HepG2 (cell line): Measurements from ENCODE around the gene CCDC148. TPM values are rescaled to one million over a fixed set of nuclear protein-coding genes. Genes with fewer than 3 reads are reported as not detected.

Experiments
- ATAC-seq: fragments of 200-7000 bp; cut with Tn5 transposase; 3 replicates; pipeline ENCODE4 v1.9.1; 2020; ENCODE audit warnings: mild to moderate bottlenecking, moderate library complexity
- BruUV-seq: library from RNA; stranded (reverse); fragments of 400-500 nt; replicated peaks from 2 replicates; lab custom pipeline; 2021; lab: Mats Ljungman, UMichigan
- CTCF ChIA-PET: fragments of 300-600 bp; formaldehyde crosslinking; extraction: SDS; loops from one replicate; lab custom pipeline; 2021; ENCODE audit warnings: low total read pairs, inconsistent platforms, low intra/inter-chr PET ratio; lab: Yijun Ruan, JAX
- POLR2A ChIA-PET: fragments of 350-600 bp; sonication (Branson Sonifier 250); formaldehyde crosslinking; loops from one replicate; lab custom pipeline; 2020; ENCODE audit warnings: antibody characterized with exemption, inconsistent platforms; lab: Yijun Ruan, JAX
- DNase-seq: peaks from one replicate; pipeline ENCODE4 v3.0.0-alpha.2; 2015; ENCODE audit warnings: low spot score
- FAIRE-seq: peaks from 3 replicates; lab custom pipeline; 2011; peaks lifted over from hg19 to GRCh38; lab: Jason Lieb, UNC
- H2AFZ ChIP-seq: one replicate; pipeline ENCODE4 v1.6.1; 2011; ENCODE audit warnings: low read length, inconsistent platforms
- H3K27ac ChIP-seq: fragments of 300-600 bp; 3 replicates; pipeline ENCODE4 v1.8.0; 2011; ENCODE audit warnings: mixed run types, mild to moderate bottlenecking, mixed read lengths, low read length, inconsistent platforms; ENCODE audit not compliant: insufficient read depth; ENCODE audit errors: extremely low read length
- H3K27me3 ChIP-seq, 2 experiments: fragments of 200-600 bp in 1 of 2; 2 replicates in 1 of 2; 3 replicates in 1 of 2; pipeline versions ENCODE4 v1.6.0 to v1.8.0; 2011; ENCODE audit warnings: low read length in 2 of 2, mild to moderate bottlenecking in 2 of 2, moderate library complexity in 2 of 2, inconsistent platforms in 1 of 2; ENCODE audit not compliant: insufficient read depth in 2 of 2, control insufficient read depth in 1 of 2
- H3K36me3 ChIP-seq, 2 experiments: fragments of 200-600 bp in 1 of 2; replicated peaks in 1 of 2; 2 replicates in 1 of 2; 3 replicates in 1 of 2; pipeline versions ENCODE4 v1.5.1 to v1.8.0; 2011; ENCODE audit warnings: low read length in 2 of 2, inconsistent platforms in 1 of 2; ENCODE audit not compliant: insufficient read depth in 2 of 2, control insufficient read depth in 1 of 2
- H3K4me1 ChIP-seq: 2 replicates; pipeline ENCODE4 v1.5.1; 2012; ENCODE audit warnings: low read length, inconsistent platforms; ENCODE audit not compliant: insufficient read depth
- H3K4me2 ChIP-seq: 2 replicates; pipeline ENCODE4 v1.6.0; 2011; ENCODE audit warnings: low read depth, low read length, inconsistent platforms
- H3K4me3 ChIP-seq, 3 experiments: fragments of 200-600 bp in 1 of 3; sonication (generic), shearing (Covaris generic) in 1 of 3; replicated peaks in 1 of 3; 2 replicates each; pipeline ENCODE4 v1.5.1; 2011 to 2016; ENCODE audit warnings: low read length in 3 of 3, inconsistent platforms in 2 of 3, low read depth in 2 of 3, mild to moderate bottlenecking in 2 of 3, control low read depth in 1 of 3, mixed read lengths in 1 of 3; ENCODE audit not compliant: insufficient read depth in 1 of 3
- H3K79me2 ChIP-seq: one replicate; pipeline ENCODE4 v1.6.1; 2011; ENCODE audit warnings: low read length, inconsistent platforms; ENCODE audit not compliant: insufficient read depth
- H3K9ac ChIP-seq: 2 replicates; pipeline ENCODE4 v1.6.0; 2011; ENCODE audit warnings: mild to moderate bottlenecking, low read depth, low read length, inconsistent platforms; ENCODE audit not compliant: insufficient read depth
- H3K9me3 ChIP-seq: 2 replicates; pipeline ENCODE4 v1.5.1; 2012; ENCODE audit warnings: mild to moderate bottlenecking, low read length
- H4K20me1 ChIP-seq: 2 replicates; pipeline ENCODE4 v1.6.0; 2011; ENCODE audit warnings: inconsistent platforms, mild to moderate bottlenecking, low read length, moderate library complexity; ENCODE audit not compliant: insufficient read depth
- EED ChIP-seq: sonication (generic); formaldehyde crosslinking; IDR thresholded peaks from 2 replicates; pipeline ENCODE4 v1.5.0; 2020; ENCODE audit warnings: mild to moderate bottlenecking, missing genetic modification reagents
- ETV6 ChIP-seq: sonication (generic); formaldehyde crosslinking; conservative IDR thresholded peaks from 2 replicates; pipeline ENCODE4 v1.4.0; 2020; ENCODE audit warnings: missing genetic modification reagents
- HNF4G ChIP-seq, 2 experiments: sonication (generic) in 1 of 2; formaldehyde crosslinking in 1 of 2; IDR thresholded peaks; 2 replicates each; pipeline versions ENCODE4 v1.4.0 to v1.6.1; 2011 to 2020; ENCODE audit warnings: borderline replicate concordance in 2 of 2, low read depth in 2 of 2, mild to moderate bottlenecking in 2 of 2, low read length in 1 of 2, missing genetic modification reagents in 1 of 2, moderate library complexity in 1 of 2
- KDM5A ChIP-seq: fragments of 200-600 bp; sonication (generic); IDR thresholded peaks from 2 replicates; pipeline ENCODE4 v1.7.0; 2018; ENCODE audit warnings: antibody characterized with exemption, mild to moderate bottlenecking, low read length, borderline replicate concordance
- KLF11 ChIP-seq: IDR thresholded peaks from 2 replicates; pipeline ENCODE4 v1.6.1; 2016; ENCODE audit warnings: missing compliant biosample characterization
- MTA1 ChIP-seq: sonication (generic); formaldehyde crosslinking; IDR thresholded peaks from 2 replicates; pipeline ENCODE4 v1.4.0; 2020; ENCODE audit warnings: missing genetic modification reagents, mild to moderate bottlenecking, borderline replicate concordance
- NBN ChIP-seq: fragments of 450-650 bp; conservative IDR thresholded peaks from 2 replicates; pipeline ENCODE4 v1.6.1; 2017
- NFE2L2 ChIP-seq: fragments of 150-350 bp; IDR thresholded peaks from 2 replicates; pipeline ENCODE4 v1.6.1; 2014; ENCODE audit warnings: low read length
- PAX8 ChIP-seq: sonication (generic); formaldehyde crosslinking; IDR thresholded peaks from 2 replicates; pipeline ENCODE4 v1.8.0; 2022; ENCODE audit warnings: mild to moderate bottlenecking, missing genetic modification reagents, borderline replicate concordance
- ZKSCAN1 ChIP-seq: fragments of 150-350 bp; IDR thresholded peaks from 2 replicates; pipeline ENCODE4 v1.6.1; 2014; ENCODE audit warnings: low read length
- ZNF317 ChIP-seq: sonication (generic); formaldehyde crosslinking; IDR thresholded peaks from 2 replicates; pipeline ENCODE4 v1.5.0; 2020; ENCODE audit warnings: mild to moderate bottlenecking, missing genetic modification reagents
- ZNF367 ChIP-seq: sonication (generic); formaldehyde crosslinking; IDR thresholded peaks from 2 replicates; pipeline ENCODE4 v1.4.0; 2020; ENCODE audit warnings: missing genetic modification reagents, borderline replicate concordance
- ZNF549 ChIP-seq: sonication (generic); formaldehyde crosslinking; IDR thresholded peaks from 2 replicates; pipeline ENCODE4 v1.5.0; 2020; ENCODE audit warnings: missing genetic modification reagents
- ZNF552 ChIP-seq: sonication (generic); formaldehyde crosslinking; IDR thresholded peaks from 2 replicates; pipeline ENCODE4 v1.9.0; 2022; ENCODE audit warnings: missing genetic modification reagents, mild to moderate bottlenecking, borderline replicate concordance
- WGBS: methylation state at CpG from one replicate; pipeline ENCODE4 v1.1.6; 2017; ENCODE audit warnings: low lambda C conversion rate; 5-methylcytosine and 5-hydroxymethylcytosine counted together
- in situ Hi-C: cut with HindIII; loops from 2 replicates; pipeline ENCODE4 v1.10.0; 2017; ENCODE audit warnings: low pct_unique_long_range_greater_than_20kb; ENCODE audit not compliant: extremely low pct_ligation_motif_present
- intact Hi-C: fragments of 100-400 bp; cut with micrococcal nuclease; formaldehyde crosslinking; loops from one replicate; pipeline ENCODE4 v1.10.0; 2022; ENCODE audit not compliant: unreplicated experiment
- polyA plus RNA-seq, 8 experiments: library from polyadenylated mRNA; depleted of rRNA in 3 of 8; stranded (reverse) in 7 of 8; unstranded in 1 of 8; fragments of >200 nt; fragmentation: Illumina TruSeq in 4 of 8; extraction: Trizol in 4 of 8; gene quantifications; 2 replicates each; pipeline versions ENCODE4 v1.2.1 to v1.2.3, GENCODE V29; 2011 to 2016; ENCODE audit warnings: low read depth in 4 of 8, missing spikeins in 1 of 8, mixed read lengths in 1 of 8; ENCODE audit not compliant: insufficient read depth in 1 of 8
- total RNA-seq, 5 experiments: library from RNA; depleted of rRNA; stranded (reverse); fragments of >200 nt; fragmentation: Illumina TruSeq; extraction: Trizol; gene quantifications; 2 replicates each; pipeline ENCODE4 v1.2.3, GENCODE V29; 2016; ENCODE audit warnings: low read depth in 1 of 5
- TF ChIP-seq, protein P1 (sequence below): fragments of 450-650 bp; IDR thresholded peaks from 2 replicates; pipeline ENCODE4 v1.6.1; 2016
- TF ChIP-seq, protein P2 (sequence below): sonication (generic); formaldehyde crosslinking; conservative IDR thresholded peaks from 2 replicates; pipeline ENCODE4 v1.8.0; 2022; ENCODE audit warnings: missing genetic modification reagents

The CCDC148 gene
- total and polyA plus RNA-seq, 2 of the 13 experiments (the other 11 are each of a cell fraction or from before 2014, with no cell fraction given) = 0.30 to 0.49 TPM

DNA sequence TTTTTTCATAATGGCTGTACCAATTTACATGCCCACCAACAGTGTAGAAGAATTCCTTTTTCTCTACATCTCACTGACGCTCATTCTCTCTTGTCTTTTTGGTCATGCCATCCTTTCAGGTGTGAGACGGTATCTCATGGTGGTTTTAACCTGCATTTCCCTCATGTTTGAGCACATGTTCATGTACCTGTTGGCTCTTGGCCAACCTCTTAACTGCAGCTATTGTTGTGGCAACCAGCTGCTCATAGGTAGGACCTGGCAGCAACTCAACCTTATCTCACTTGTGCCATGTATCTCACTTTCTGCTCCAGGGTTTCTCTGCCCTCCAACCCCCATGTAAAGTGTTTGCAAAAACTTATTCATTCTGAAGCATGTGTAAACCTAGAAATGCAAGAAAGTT lies 187.4 kb downstream of the CCDC148 start:
- Histone ChIP-seq H3K27ac (no peak overlapping the region), H3K79me2 (no peaks in the 10 kb centered on the region), H3K27me3 (peaks cover 0 to 10% of the 10 kb centered on the region in 2 experiments; a peak in 2 of 5 replicates), H3K9ac (no peak overlapping the region), H3K4me2 (no peak overlapping the region), H3K9me3 (no peaks in the 10 kb centered on the region), H3K4me1 (no peaks in the 10 kb centered on the region), H3K36me3 (no peaks in the 10 kb centered on the region), H3K4me3 (no peak overlapping the region), H2AFZ (no peak overlapping the region), H4K20me1 (no peaks in the 10 kb centered on the region)
- ATAC-seq (no peak), FAIRE-seq (no peak), DNase-seq (no peak)
- WGBS = 24% methylated on average over 2 of the region's 2 CpGs
- in situ Hi-C loops = no loop called here
- TF ChIP-seq, protein P1, sequence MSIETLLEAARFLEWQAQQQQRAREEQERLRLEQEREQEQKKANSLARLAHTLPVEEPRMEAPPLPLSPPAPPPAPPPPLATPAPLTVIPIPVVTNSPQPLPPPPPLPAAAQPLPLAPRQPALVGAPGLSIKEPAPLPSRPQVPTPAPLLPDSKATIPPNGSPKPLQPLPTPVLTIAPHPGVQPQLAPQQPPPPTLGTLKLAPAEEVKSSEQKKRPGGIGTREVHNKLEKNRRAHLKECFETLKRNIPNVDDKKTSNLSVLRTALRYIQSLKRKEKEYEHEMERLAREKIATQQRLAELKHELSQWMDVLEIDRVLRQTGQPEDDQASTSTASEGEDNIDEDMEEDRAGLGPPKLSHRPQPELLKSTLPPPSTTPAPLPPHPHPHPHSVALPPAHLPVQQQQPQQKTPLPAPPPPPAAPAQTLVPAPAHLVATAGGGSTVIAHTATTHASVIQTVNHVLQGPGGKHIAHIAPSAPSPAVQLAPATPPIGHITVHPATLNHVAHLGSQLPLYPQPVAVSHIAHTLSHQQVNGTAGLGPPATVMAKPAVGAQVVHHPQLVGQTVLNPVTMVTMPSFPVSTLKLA = peak; percentile 51; the same call in 1 of the 2 replicates
- TF ChIP-seq PAX8 = no peak
- ChIA-PET CTCF (no interaction called here), POLR2A (no interaction called here)
- intact Hi-C loops = no loop called here
- BruUV-seq = no TSS peak

DNA sequence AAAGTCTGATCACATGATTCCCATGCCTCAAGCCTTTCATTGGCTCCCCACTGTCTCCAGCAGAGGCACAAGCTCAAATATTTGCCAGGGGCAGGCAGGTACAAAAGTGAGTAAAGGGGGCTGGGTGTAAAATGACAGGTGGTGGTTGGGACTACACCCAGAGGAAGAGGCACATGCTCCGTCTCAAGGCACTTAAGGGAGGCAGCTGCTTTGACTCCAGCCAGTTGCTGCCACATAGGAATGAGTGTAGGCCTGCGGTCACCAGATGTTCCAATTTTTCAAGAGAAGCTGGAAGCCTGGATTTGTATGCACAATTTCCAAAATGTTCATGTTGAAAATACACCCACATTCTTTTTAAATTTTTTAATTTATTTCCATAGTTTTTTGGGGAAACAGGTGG lies 190.4 kb downstream of the CCDC148 start:
- BruUV-seq = no TSS peak
- Histone ChIP-seq H4K20me1 (no peaks in the 10 kb centered on the region), H3K9ac (no peak overlapping the region), H3K79me2 (no peaks in the 10 kb centered on the region), H3K36me3 (no peaks in the 10 kb centered on the region), H3K4me2 (no peak overlapping the region), H2AFZ (no peak overlapping the region), H3K27me3 (peaks cover 0 to 9% of the 10 kb centered on the region in 2 experiments; a peak in 2 of 5 replicates), H3K27ac (no peak overlapping the region)
- intact Hi-C loops = no loop called here
- WGBS = 70% methylated on average over 2 of the region's 2 CpGs
- DNase-seq = no peak
- in situ Hi-C loops = no loop called here
- POLR2A ChIA-PET = no interaction called here
- TF ChIP-seq ZNF367 (CRISPR knock-in tag) (no peak), EED (CRISPR knock-in tag) (no peak), KLF11 (CRISPR knock-in tag) (no peak), KDM5A (no peak), ETV6 (CRISPR knock-in tag) (no peak), NBN (no peak), ZKSCAN1 (no peak), HNF4G (IDR thresholded peaks at IDR 0.05; ENCODE audit: borderline replicate concordance, low read depth, low read length) (no peak), HNF4G (CRISPR knock-in tag; IDR thresholded peaks at IDR 0.05; ENCODE audit: borderline replicate concordance, low read depth) (no peak), ZNF552 (CRISPR knock-in tag) (no peak), ZNF317 (CRISPR knock-in tag) (no peak), MTA1 (CRISPR knock-in tag) (no peak), ZNF549 (CRISPR knock-in tag) (no peak), NFE2L2 (no peak)
- TF ChIP-seq, protein P2, sequence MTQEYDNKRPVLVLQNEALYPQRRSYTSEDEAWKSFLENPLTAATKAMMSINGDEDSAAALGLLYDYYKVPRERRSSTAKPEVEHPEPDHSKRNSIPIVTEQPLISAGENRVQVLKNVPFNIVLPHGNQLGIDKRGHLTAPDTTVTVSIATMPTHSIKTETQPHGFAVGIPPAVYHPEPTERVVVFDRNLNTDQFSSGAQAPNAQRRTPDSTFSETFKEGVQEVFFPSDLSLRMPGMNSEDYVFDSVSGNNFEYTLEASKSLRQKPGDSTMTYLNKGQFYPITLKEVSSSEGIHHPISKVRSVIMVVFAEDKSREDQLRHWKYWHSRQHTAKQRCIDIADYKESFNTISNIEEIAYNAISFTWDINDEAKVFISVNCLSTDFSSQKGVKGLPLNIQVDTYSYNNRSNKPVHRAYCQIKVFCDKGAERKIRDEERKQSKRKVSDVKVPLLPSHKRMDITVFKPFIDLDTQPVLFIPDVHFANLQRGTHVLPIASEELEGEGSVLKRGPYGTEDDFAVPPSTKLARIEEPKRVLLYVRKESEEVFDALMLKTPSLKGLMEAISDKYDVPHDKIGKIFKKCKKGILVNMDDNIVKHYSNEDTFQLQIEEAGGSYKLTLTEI (CRISPR knock-in tag) = no peak
- TF ChIP-seq, all 625 proteins: peak for 0
- Histone ChIP-seq H3K9me3 (no peaks in the 10 kb centered on the region), H3K4me3 (no peak overlapping the region), H3K4me1 (no peaks in the 10 kb centered on the region)
- no peak for ATAC-seq
- no peak for FAIRE-seq
- CTCF ChIA-PET = no interaction called here
